ENCODE data around the gene TACC2. TPM values are rescaled to one million over a fixed set of nuclear protein-coding genes. Genes with fewer than 3 reads are reported as not detected.

Gene TACC2
- total and polyA plus RNA-seq, 2 experiments from 2014 or later = 75.7 to 98.0 TPM

- DNase-seq (ENCODE audit: low read depth in 1 of 2, low spot score in 1 of 2) = peak in 1 of 2 donors; percentile 43
- Histone ChIP-seq H3K4me1 (ENCODE audit: low read depth) (peaks cover 19% of the 10 kb centered on the region), H3K4me3 (no peak overlapping the region), H3K27me3 (no peaks in the 10 kb centered on the region), H3K9me3 (ENCODE audit: low read depth) (no peaks in the 10 kb centered on the region), H3K27ac (peak overlapping the region; percentile 1), H3K36me3 (peaks cover 43% of the 10 kb centered on the region)
- TF ChIP-seq CTCF (IDR thresholded peaks at IDR 0.05; ENCODE audit: low read depth, low read length) = no peak
Observed at GRCh38 chr10:122236690-122237306, 247.8 kb downstream of the TACC2 start.

GRCh38 chr10:122237331-122237990 is 248.5 kb downstream of the TACC2 start:
- Histone ChIP-seq H3K27ac (no peak overlapping the region), H3K36me3 (peaks cover 47% of the 10 kb centered on the region), H3K27me3 (no peaks in the 10 kb centered on the region), H3K9me3 (ENCODE audit: low read depth) (no peaks in the 10 kb centered on the region), H3K4me3 (no peak overlapping the region), H3K4me1 (ENCODE audit: low read depth) (peaks cover 19% of the 10 kb centered on the region)
- no peak for DNase-seq (ENCODE audit: low read depth in 1 of 2, low spot score in 1 of 2)
- TF ChIP-seq CTCF (IDR thresholded peaks at IDR 0.05; ENCODE audit: low read depth, low read length) = no peak

- peak in 1 of 2 donors; percentile 10 for DNase-seq (ENCODE audit: low read depth in 1 of 2, low spot score in 1 of 2)
- Histone ChIP-seq H3K4me3 (no peak overlapping the region), H3K27me3 (no peaks in the 10 kb centered on the region), H3K9me3 (ENCODE audit: low read depth) (no peaks in the 10 kb centered on the region), H3K36me3 (peaks cover 59% of the 10 kb centered on the region), H3K4me1 (ENCODE audit: low read depth) (peaks cover 14% of the 10 kb centered on the region), H3K27ac (no peak overlapping the region)
- TF ChIP-seq CTCF (IDR thresholded peaks at IDR 0.05; ENCODE audit: low read depth, low read length) = no peak
Observed at GRCh38 chr10:122239578-122240257, 250.8 kb downstream of the TACC2 start.

- H3K4me3 ChIP-seq = no peak overlapping the region
- TF ChIP-seq CTCF (IDR thresholded peaks at IDR 0.05; ENCODE audit: low read depth, low read length) = no peak
Observed at GRCh38 chr10:122240401-122240800, 251.4 kb downstream of the TACC2 start.

GRCh38 chr10:122241836-122242235 is 252.9 kb downstream of the TACC2 start:
- Histone ChIP-seq H3K4me1 (ENCODE audit: low read depth) (peaks cover 6% of the 10 kb centered on the region), H3K36me3 (peaks cover 56% of the 10 kb centered on the region), H3K4me3 (no peak overlapping the region), H3K9me3 (ENCODE audit: low read depth) (no peaks in the 10 kb centered on the region), H3K27ac (no peak overlapping the region), H3K27me3 (no peaks in the 10 kb centered on the region)
- TF ChIP-seq CTCF (IDR thresholded peaks at IDR 0.05; ENCODE audit: low read depth, low read length) = no peak
- DNase-seq (ENCODE audit: low read depth in 1 of 2, low spot score in 1 of 2) = no peak

More at GRCh38 chr10:122240401-122240800, 251.4 kb downstream of the TACC2 start:
- Histone ChIP-seq H3K36me3 (peaks cover 59% of the 10 kb centered on the region), H3K27me3 (no peaks in the 10 kb centered on the region), H3K27ac (no peak overlapping the region), H3K4me1 (ENCODE audit: low read depth) (peaks cover 14% of the 10 kb centered on the region), H3K9me3 (ENCODE audit: low read depth) (no peaks in the 10 kb centered on the region)
- no peak for DNase-seq (ENCODE audit: low read depth in 1 of 2, low spot score in 1 of 2)

All from cardiac muscle cell (in vitro differentiated cells and primary cell).